HepG2 (cell line): ENCODE data around the gene OGFR. TPM values are rescaled to one million over a fixed set of nuclear protein-coding genes. Genes with fewer than 3 reads are reported as not detected.

ENCODE experiments used
- HDAC1 ChIP-seq: sonication (generic); formaldehyde crosslinking; IDR thresholded peaks from 2 replicates; pipeline ENCODE4 v1.5.1; 2020; ENCODE audit warnings: mild to moderate bottlenecking, missing genetic modification reagents
- MLXIP ChIP-seq: sonication (generic); formaldehyde crosslinking; IDR thresholded peaks from 2 replicates; pipeline ENCODE4 v1.9.0; 2021; ENCODE audit warnings: missing genetic modification reagents, borderline replicate concordance
- MNT ChIP-seq: fragments of 450-650 bp; IDR thresholded peaks from 2 replicates; pipeline ENCODE4 v1.6.1; 2016
- MTA1 ChIP-seq: sonication (generic); formaldehyde crosslinking; IDR thresholded peaks from 2 replicates; pipeline ENCODE4 v1.4.0; 2020; ENCODE audit warnings: missing genetic modification reagents, mild to moderate bottlenecking, borderline replicate concordance
- ZBTB10 ChIP-seq: sonication (generic); formaldehyde crosslinking; IDR thresholded peaks from 2 replicates; pipeline ENCODE4 v1.4.0; 2020; ENCODE audit warnings: missing genetic modification reagents, borderline replicate concordance
- ZKSCAN5 ChIP-seq: sonication (generic); formaldehyde crosslinking; IDR thresholded peaks from 2 replicates; pipeline ENCODE4 v1.5.1; 2020; ENCODE audit warnings: mild to moderate bottlenecking, missing genetic modification reagents
- ZNF317 ChIP-seq: sonication (generic); formaldehyde crosslinking; IDR thresholded peaks from 2 replicates; pipeline ENCODE4 v1.5.0; 2020; ENCODE audit warnings: mild to moderate bottlenecking, missing genetic modification reagents
- ZNF407 ChIP-seq: sonication (generic); formaldehyde crosslinking; IDR thresholded peaks from one replicate; pipeline ENCODE4 v1.5.1; 2020; ENCODE audit warnings: mild to moderate bottlenecking, missing genetic modification reagents; ENCODE audit errors: not compliant biosample characterization
- ZNF484 ChIP-seq: sonication (generic); formaldehyde crosslinking; IDR thresholded peaks from 2 replicates; pipeline ENCODE4 v1.5.1; 2020; ENCODE audit warnings: mild to moderate bottlenecking, low read depth, missing genetic modification reagents, borderline replicate concordance
- ZNF674 ChIP-seq: sonication (generic); formaldehyde crosslinking; IDR thresholded peaks from 2 replicates; pipeline ENCODE4 v1.5.0; 2020; ENCODE audit warnings: low read depth, mild to moderate bottlenecking, missing genetic modification reagents
- ZNF740 ChIP-seq: sonication (generic); formaldehyde crosslinking; IDR thresholded peaks from 2 replicates; pipeline ENCODE4 v1.4.0; 2020; ENCODE audit warnings: missing genetic modification reagents
- polyA plus RNA-seq, 8 experiments: library from polyadenylated mRNA; depleted of rRNA in 3 of 8; stranded (reverse) in 7 of 8; unstranded in 1 of 8; fragments of >200 nt; fragmentation: Illumina TruSeq in 4 of 8; extraction: Trizol in 4 of 8; gene quantifications; 2 replicates each; pipeline versions ENCODE4 v1.2.1 to v1.2.3, GENCODE V29; 2011 to 2016; ENCODE audit warnings: low read depth in 4 of 8, missing spikeins in 1 of 8, mixed read lengths in 1 of 8; ENCODE audit not compliant: insufficient read depth in 1 of 8
- total RNA-seq, 5 experiments: library from RNA; depleted of rRNA; stranded (reverse); fragments of >200 nt; fragmentation: Illumina TruSeq; extraction: Trizol; gene quantifications; 2 replicates each; pipeline ENCODE4 v1.2.3, GENCODE V29; 2016; ENCODE audit warnings: low read depth in 1 of 5

Gene OGFR
- total and polyA plus RNA-seq, 2 of the 13 experiments (the other 11 are each of a cell fraction or from before 2014, with no cell fraction given): 47.7 to 81.8 TPM

GRCh38 chr20:62815066-62815991 is 10.7 kb downstream of the OGFR start (continued):
- TF ChIP-seq ZNF484 (CRISPR knock-in tag) (no peak), ZNF740 (CRISPR knock-in tag) (peak; percentile 32; the same call in 1 of the 2 replicates), ZBTB10 (CRISPR knock-in tag) (peak; percentile 44; the same call in 1 of the 2 replicates), MLXIP (CRISPR knock-in tag) (no peak), ZNF674 (CRISPR knock-in tag) (no peak), ZNF317 (no peak), HDAC1 (no peak), ZKSCAN5 (no peak), ZNF407 (CRISPR knock-in tag) (peak; percentile 62), MTA1 (CRISPR knock-in tag) (no peak), MNT (no peak)
